Heart left ventricle (tissue), 16 donors: ENCODE results near the gene CCNY. TPM values are rescaled to one million over a fixed set of nuclear protein-coding genes. Genes with fewer than 3 reads are reported as not detected.

Experiments used
- ATAC-seq, 4 donors: fragments of 200-7000 bp; cut with Tn5 transposase; one replicate each; pipeline ENCODE4 v1.9.1; 2020 to 2022; ENCODE audit warnings: moderate library complexity in 4 of 4, mild to moderate bottlenecking in 3 of 4, moderate number of reproducible peaks in 1 of 4
- DNase-seq, 5 donors: peaks; one replicate each; pipeline ENCODE4 v3.0.0-alpha.2; 2020
- H3K27ac ChIP-seq, 12 donors: fragments of 200-600 bp; sonication (generic) in 4 of 12; one replicate each; pipeline versions ENCODE4 v1.5.0 to v1.8.0; 2016 to 2022; ENCODE audit warnings: mild to moderate bottlenecking in 2 of 12
- H3K27me3 ChIP-seq, 9 donors: fragments of 200-600 bp; sonication (generic) in 2 of 9; one replicate each; pipeline versions ENCODE4 v1.5.1 to v1.8.0; 2016 to 2022; ENCODE audit warnings: mild to moderate bottlenecking in 3 of 9
- H3K36me3 ChIP-seq, 9 donors: fragments of 200-600 bp; sonication (generic) in 2 of 9; one replicate each; pipeline versions ENCODE4 v1.5.0 to v1.8.0; 2018 to 2022; ENCODE audit warnings: mild to moderate bottlenecking in 2 of 9
- H3K4me1 ChIP-seq, 12 donors: fragments of 200-600 bp; sonication (generic) in 4 of 12; one replicate each; pipeline versions ENCODE4 v1.5.0 to v1.8.0; 2016 to 2022; ENCODE audit warnings: mild to moderate bottlenecking in 3 of 12
- H3K4me3 ChIP-seq, 12 donors: fragments of 200-600 bp; sonication (generic) in 4 of 12; one replicate each; pipeline versions ENCODE4 v1.5.0 to v1.8.0; 2017 to 2022; ENCODE audit warnings: mild to moderate bottlenecking in 9 of 12, moderate library complexity in 4 of 12
- H3K9me3 ChIP-seq, 12 donors: fragments of 200-600 bp; sonication (generic) in 4 of 12; one replicate each; pipeline versions ENCODE4 v1.5.0 to v1.8.0; 2016 to 2022; ENCODE audit warnings: mild to moderate bottlenecking in 1 of 12
- POLR2A ChIP-seq, 2 donors: fragments of 450-650 bp; IDR thresholded peaks; one replicate each; pipeline ENCODE4 v1.6.1; 2017; ENCODE audit warnings: antibody characterized with exemption in 2 of 2, mild to moderate bottlenecking in 2 of 2, moderate library complexity in 2 of 2
- WGBS, 4 donors: extraction: QIAGEN DNeasy Blood & Tissue Kit in 2 of 4; methylation state at CpG; one replicate each; pipeline versions ENCODE4 v1.1.5 to v1.1.7; 2013 to 2018; 5-methylcytosine and 5-hydroxymethylcytosine counted together
- intact Hi-C, 10 donors: fragments of 100-400 bp; cut with DNase I; formaldehyde crosslinking; loops; one replicate each; pipeline versions ENCODE4 v1.11.1 to v1.14.2; 2022
- polyA plus RNA-seq, 2 donors: library from polyadenylated mRNA; stranded (reverse); fragments of 200-250 nt; gene quantifications; one replicate each; pipeline ENCODE4 v1.2.3, GENCODE V29; 2013
- total RNA-seq, 9 donors: library from RNA; depleted of rRNA in 2 of 9; stranded (reverse); fragments of >200 nt in 2 of 9; fragmentation: NEBNext Ultra II Directional in 3 of 9; extraction: Animal tissue kit (Norgen Biotek cat#: 25700) in 3 of 9; gene quantifications; one replicate each; pipeline versions ENCODE4 v1.1.0 to v1.2.4, GENCODE V29; 2016 to 2023
- TF ChIP-seq, protein P1 (sequence below), 12 donors: fragments of 200-600 bp; sonication (generic) in 4 of 12; IDR thresholded peaks; one replicate each; pipeline versions ENCODE4 v1.5.0 to v1.8.0; 2018 to 2022; ENCODE audit warnings: antibody characterized with exemption in 12 of 12, mild to moderate bottlenecking in 5 of 12
- donor health status: ischemic (EF 13 %, LVEDD 7.1; RV severe dilation, severe dysfunction).
- donor health status: healthy with polysubstance abuse.
- donor health status: DM: no; HTN: yes; CAD: no.
- donor health status: DM: no; HTN: no; CAD: no.
- donor health status: ischemic (EF 25% LVEDD 6.9; RV normal size, moderate dysfunction).
- donor health status: ischemic (EF 25% LVEDD 5.7; RV mildly dilated, moderate dysfunction).
- donor health status: healthy.
- donor health status: DM: yes; HTN: yes; CAD: no.
- donor health status: ischemic (EF 35%, LVEDD 5.7; RV mildly dilated, moderate dysfunction).
- donor health status: nonischemic (EF 11% LVEDD 7.7; RV severe dilation, severe dysfunction).
- donor health status: DM: yes; HTN: yes; CAD: no.
- donor health status: PGD.
- donor health status: ischemic (EF 29% LVEDD 5.4; RV normal size, mild dysfunction).
- donor health status: nonischemic (EF 23%, LVEDD 6.1; RV moderate dilation, normal function).

CCNY gene
- total and polyA plus RNA-seq, 11 donors = 26.4 to 106 (median 80.7) TPM

DNA sequence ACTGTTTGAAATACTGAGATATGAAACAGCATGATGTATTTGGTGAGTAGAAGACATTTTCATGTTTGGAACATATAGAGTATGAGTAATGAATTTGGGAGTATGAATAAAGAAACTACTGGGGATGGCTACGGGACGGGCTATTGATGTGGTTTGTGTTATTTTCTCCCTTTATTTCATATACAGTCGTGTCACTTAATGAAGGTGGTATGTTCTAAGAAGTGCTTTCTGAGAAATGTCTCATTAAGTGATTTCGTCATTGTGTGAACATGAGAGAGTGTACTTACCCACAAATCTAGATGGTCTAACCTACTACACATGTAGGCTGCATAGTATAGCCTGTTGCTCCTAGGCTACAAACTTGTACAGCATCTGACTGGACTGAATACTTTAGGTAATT lies 106.3 kb downstream of the CCNY start:
- Histone ChIP-seq H3K4me1 (peaks cover 0 to 61% (median 43%) of the 10 kb centered on the region in 12 donors), H3K4me3 (no peak overlapping the region), H3K27me3 (no peaks in the 10 kb centered on the region), H3K36me3 (peaks cover 0 to 5% (median 0%) of the 10 kb centered on the region in 9 donors), H3K27ac (peak overlapping the region in 5 of 12 donors; percentile 23 to 51 (median 38)), H3K9me3 (peaks cover 0 to 69% (median 33%) of the 10 kb centered on the region in 12 donors)
- 96 to 98% (median 97%) methylated on average over 4 of the region's 4 CpGs for WGBS, 4 donors
- no peak for TF ChIP-seq POLR2A (IDR thresholded peaks at IDR 0.05)
- TF ChIP-seq, protein P1, sequence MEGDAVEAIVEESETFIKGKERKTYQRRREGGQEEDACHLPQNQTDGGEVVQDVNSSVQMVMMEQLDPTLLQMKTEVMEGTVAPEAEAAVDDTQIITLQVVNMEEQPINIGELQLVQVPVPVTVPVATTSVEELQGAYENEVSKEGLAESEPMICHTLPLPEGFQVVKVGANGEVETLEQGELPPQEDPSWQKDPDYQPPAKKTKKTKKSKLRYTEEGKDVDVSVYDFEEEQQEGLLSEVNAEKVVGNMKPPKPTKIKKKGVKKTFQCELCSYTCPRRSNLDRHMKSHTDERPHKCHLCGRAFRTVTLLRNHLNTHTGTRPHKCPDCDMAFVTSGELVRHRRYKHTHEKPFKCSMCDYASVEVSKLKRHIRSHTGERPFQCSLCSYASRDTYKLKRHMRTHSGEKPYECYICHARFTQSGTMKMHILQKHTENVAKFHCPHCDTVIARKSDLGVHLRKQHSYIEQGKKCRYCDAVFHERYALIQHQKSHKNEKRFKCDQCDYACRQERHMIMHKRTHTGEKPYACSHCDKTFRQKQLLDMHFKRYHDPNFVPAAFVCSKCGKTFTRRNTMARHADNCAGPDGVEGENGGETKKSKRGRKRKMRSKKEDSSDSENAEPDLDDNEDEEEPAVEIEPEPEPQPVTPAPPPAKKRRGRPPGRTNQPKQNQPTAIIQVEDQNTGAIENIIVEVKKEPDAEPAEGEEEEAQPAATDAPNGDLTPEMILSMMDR (IDR thresholded peaks at IDR 0.05) = no peak
- ATAC-seq = no peak
- intact Hi-C loops = loop anchor here in 1 of 10 donors (10.0 kb wide), 2 partner anchors 52 to 58 kb away; no protein-coding TSS in a partner anchor
- no peak for DNase-seq

DNA sequence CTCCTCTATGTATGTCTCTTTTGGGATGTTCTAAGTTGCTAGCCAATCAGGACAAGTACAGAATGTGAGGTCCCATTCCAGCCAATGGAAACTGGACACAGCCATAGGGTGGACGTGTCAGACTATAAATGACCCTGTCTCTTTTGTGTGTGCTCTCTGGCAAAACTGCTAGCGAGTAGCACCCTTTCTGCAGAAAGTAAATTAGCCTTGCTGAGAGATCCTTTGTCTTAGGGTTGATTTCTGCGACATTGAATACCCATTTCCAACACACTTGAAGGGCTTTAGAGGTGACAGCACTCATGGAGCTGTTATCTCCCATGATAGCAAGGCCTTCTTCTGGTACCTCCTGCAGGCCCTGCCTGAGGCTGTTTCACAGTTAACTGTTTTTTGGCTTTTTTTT lies 107.5 kb downstream of the CCNY start:
- intact Hi-C loops = loop anchor here in 1 of 10 donors (10.0 kb wide), 2 partner anchors 51 to 59 kb away; no protein-coding TSS in a partner anchor

DNA sequence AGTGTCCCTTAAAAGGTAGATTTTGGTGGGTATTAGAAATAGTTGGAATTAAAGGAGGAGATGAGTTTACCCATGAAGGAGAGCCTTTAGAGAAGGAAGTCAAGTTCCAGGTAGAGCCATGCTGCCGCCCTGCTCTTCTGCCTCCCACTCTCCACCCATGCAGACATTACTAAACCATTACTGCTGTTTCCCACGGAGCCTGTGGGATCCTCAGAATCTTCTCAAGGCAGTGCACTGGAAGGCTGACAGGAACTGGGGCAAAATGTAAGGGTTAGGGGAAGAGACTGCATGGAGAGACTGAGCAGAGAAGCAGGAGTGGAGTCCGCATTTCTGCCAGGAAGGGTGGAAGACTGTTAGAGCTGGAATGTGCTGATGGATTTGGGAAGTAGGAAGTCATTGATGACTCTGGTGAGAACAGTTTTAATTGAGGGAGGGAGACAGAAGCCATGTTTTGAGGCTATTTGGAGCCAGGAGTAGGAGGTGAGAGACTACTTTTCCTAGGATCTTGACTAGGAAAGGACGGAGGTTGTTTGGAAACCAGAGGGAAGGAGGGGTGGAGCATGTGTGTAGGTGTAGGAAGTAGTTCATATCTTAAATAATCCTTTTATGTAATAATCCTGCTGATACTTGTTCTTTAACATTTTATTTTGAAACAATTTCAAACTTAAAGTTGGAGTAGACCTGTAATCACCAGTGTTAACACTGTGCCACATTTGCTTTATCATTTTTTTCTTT lies 109.0 kb downstream of the CCNY start:
- peaks cover 0 to 5% (median 0%) of the 10 kb centered on the region in 9 donors for H3K36me3 ChIP-seq
- peaks cover 0 to 43% (median 19%) of the 10 kb centered on the region in 12 donors for H3K9me3 ChIP-seq
- peaks cover 0 to 77% (median 65%) of the 10 kb centered on the region in 12 donors for H3K4me1 ChIP-seq
- TF ChIP-seq, protein P1 (IDR thresholded peaks at IDR 0.05) = no peak
- TF ChIP-seq POLR2A (IDR thresholded peaks at IDR 0.05) = no peak
- H3K27ac ChIP-seq = peak overlapping the region; percentile 65 to 95 (median 82)
- intact Hi-C loops = loop anchor here in 4 of 10 donors (5.0 to 10.0 kb wide), 5 partner anchors 49 to 68 kb away; no protein-coding TSS in a partner anchor
- ATAC-seq (no peak), DNase-seq (no peak)
- WGBS, 4 donors = 73 to 81% (median 80%) methylated on average over 4 of the region's 4 CpGs
- no peak overlapping the region for H3K4me3 ChIP-seq
- no peaks in the 10 kb centered on the region for H3K27me3 ChIP-seq

More for the DNA sequence above, 107.5 kb downstream of the CCNY start:
- Histone ChIP-seq H3K27me3 (no peaks in the 10 kb centered on the region), H3K4me3 (no peak overlapping the region), H3K27ac (peak overlapping the region in 1 of 12 donors; percentile 9), H3K36me3 (peaks cover 0 to 5% (median 0%) of the 10 kb centered on the region in 9 donors), H3K9me3 (peaks cover 0 to 56% (median 29%) of the 10 kb centered on the region in 12 donors), H3K4me1 (peaks cover 0 to 70% (median 56%) of the 10 kb centered on the region in 12 donors)
- TF ChIP-seq, protein P1 (IDR thresholded peaks at IDR 0.05) = no peak
- no peak for TF ChIP-seq POLR2A (IDR thresholded peaks at IDR 0.05)
- 95 to 98% (median 96%) methylated on average over 3 of the region's 3 CpGs for WGBS, 4 donors
- no peak for ATAC-seq
- no peak for DNase-seq

DNA sequence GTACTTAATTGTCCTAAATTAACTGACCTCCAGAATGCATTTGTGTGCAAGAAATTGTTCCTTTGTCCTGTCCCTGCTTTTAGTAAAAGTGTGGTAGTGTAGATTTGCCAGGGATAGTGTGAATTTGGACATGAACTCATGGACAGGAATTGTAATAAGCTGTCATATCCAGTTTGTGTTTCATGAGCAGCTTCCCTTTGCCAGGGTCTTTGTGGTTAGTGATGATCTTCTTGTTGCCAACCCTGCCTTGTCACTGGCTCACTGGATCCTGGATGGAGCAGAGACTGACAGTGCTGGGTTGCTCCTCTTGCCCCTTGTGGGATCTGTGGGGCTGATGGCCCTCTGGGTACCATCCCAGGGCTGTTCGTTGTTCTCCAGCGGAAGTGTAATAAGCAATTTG lies 110.1 kb downstream of the CCNY start:
- 69 to 88% (median 77%) methylated on average over 2 of the region's 2 CpGs for WGBS, 4 donors
- no peak for DNase-seq
- ATAC-seq = no peak
- TF ChIP-seq, protein P1 (IDR thresholded peaks at IDR 0.05) = no peak
- no peak for TF ChIP-seq POLR2A (IDR thresholded peaks at IDR 0.05)
- peaks cover 0 to 40% (median 19%) of the 10 kb centered on the region in 12 donors for H3K9me3 ChIP-seq
- H3K4me3 ChIP-seq = no peak overlapping the region
- intact Hi-C loops = loop anchor here in 4 of 10 donors (5.0 to 10.0 kb wide), 5 partner anchors 48 to 69 kb away; no protein-coding TSS in a partner anchor
- no peaks in the 10 kb centered on the region for H3K27me3 ChIP-seq
- H3K36me3 ChIP-seq = peaks cover 0 to 5% (median 0%) of the 10 kb centered on the region in 9 donors
- H3K27ac ChIP-seq = peak overlapping the region; percentile 69 to 95 (median 82)
- H3K4me1 ChIP-seq = peaks cover 0 to 77% (median 65%) of the 10 kb centered on the region in 12 donors
